ENCODE measurements around the gene CUBN.

Gene CUBN

DNA sequence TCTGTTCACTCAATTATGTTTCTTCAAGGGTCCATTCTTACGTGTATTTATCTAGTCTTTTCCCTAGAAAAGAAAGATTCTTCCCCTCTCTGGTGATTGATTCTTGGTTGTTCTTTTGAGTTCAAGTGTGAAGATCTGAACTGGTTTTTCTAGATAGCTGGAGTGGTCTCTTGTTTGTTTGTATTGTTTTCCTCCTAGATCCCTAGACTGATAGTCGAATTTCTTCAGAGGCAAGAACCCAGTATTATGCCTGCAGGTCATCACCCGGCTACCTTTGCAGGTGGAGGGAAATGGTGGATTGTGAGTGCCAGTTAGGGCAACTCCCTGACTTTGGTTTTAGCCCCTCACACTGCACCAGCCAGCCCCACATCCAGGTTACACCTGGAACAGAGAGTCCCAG lies 310.2 kb downstream of the CUBN start:
- TF ChIP-seq CTCF (IDR thresholded peaks at IDR 0.05; ENCODE audit: low read depth, low read length) = no peak
- DNase-seq (ENCODE audit: low read depth in 2 of 2) = no peak

GRCh38 chr10:16819026-16819425 lies 310.6 kb downstream of the CUBN start:
- TF ChIP-seq CTCF (IDR thresholded peaks at IDR 0.05; ENCODE audit: low read depth, low read length) = no peak
- H3K4me3 ChIP-seq (replicated peaks in 1 of 2; ENCODE audit: low read depth in 2 of 2, low read length in 2 of 2) = no peak overlapping the region
- DNase-seq (ENCODE audit: low read depth in 2 of 2) = no peak

More for the DNA sequence above, 310.2 kb downstream of the CUBN start:
- no peak overlapping the region for H3K4me3 ChIP-seq (replicated peaks in 1 of 2; ENCODE audit: low read depth in 2 of 2, low read length in 2 of 2)

DNA sequence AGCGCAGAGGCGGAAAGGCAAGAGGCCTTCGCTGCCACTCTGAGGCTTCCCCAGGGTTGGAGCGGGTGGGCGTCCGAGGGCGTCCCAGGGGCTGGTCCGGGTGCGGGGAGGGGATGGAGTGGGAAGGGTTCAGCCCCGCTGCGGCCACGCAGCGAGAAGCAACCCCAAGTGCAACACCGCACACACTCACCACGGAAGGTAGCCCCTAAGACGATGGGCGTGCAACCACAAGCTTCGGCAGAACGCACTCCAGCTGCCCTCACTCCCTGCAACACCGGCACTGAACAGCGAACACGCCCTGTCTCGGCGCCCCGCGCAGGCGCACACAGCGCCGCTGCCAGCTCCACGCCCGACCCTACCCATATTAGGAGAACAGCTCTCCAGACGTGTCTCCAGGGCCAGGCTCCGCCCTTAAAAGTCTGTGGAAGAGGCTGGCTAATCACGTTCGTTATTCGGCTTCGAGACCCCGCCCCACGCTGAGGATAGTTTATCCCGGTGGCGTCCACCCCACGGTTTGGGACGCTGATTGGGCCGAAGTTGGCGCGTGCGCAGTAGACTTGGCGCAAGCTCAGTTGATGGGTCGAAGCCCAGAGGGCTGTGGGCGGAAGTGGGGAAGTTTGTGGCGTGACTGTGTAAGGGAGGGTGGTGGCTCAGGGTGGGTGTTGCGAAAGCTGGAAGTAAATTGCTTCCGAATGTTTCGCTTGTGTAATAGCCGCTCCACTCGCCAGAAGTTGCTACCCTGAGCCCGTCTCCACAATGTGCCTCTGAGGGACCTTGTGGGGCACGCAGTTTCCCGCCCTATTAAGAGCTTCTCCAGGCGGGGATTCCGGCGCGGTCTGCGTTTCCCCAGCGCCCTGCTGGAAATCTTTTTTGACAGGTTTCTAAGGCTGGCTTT lies 312.2 kb downstream of the CUBN start, which contains the start of gene RSU1:
Gene RSU1 (minus strand): TSS at position 300 of the 895 bp plus-strand sequence. CDS start 343 bp downstream, outside the sequence.
- peak; percentile 100 for DNase-seq (ENCODE audit: low read depth in 2 of 2)
- TF ChIP-seq CTCF (IDR thresholded peaks at IDR 0.05; ENCODE audit: low read depth, low read length) = no peak
- peak within 1 kb of the TSS; percentile 86 to 89 for H3K4me3 ChIP-seq (replicated peaks in 1 of 2; ENCODE audit: low read depth in 2 of 2, low read length in 2 of 2)

- peak overlapping the region; percentile 86 to 89 for H3K4me3 ChIP-seq (replicated peaks in 1 of 2; ENCODE audit: low read depth in 2 of 2, low read length in 2 of 2)
- no peak for DNase-seq (ENCODE audit: low read depth in 2 of 2)
- TF ChIP-seq CTCF (IDR thresholded peaks at IDR 0.05; ENCODE audit: low read depth, low read length) = no peak
Measured at GRCh38 chr10:16816830-16817124, 312.8 kb downstream of the CUBN start.

GRCh38 chr10:16816171-16816570 lies 313.4 kb downstream of the CUBN start:
- H3K4me3 ChIP-seq (replicated peaks in 1 of 2; ENCODE audit: low read depth in 2 of 2, low read length in 2 of 2) = peak overlapping the region; percentile 86 to 89
- TF ChIP-seq CTCF (IDR thresholded peaks at IDR 0.05; ENCODE audit: low read depth, low read length) = no peak
- DNase-seq (ENCODE audit: low read depth in 2 of 2) = no peak

GRCh38 chr10:16814012-16814411 lies 315.6 kb downstream of the CUBN start:
- no peak overlapping the region for H3K4me3 ChIP-seq (replicated peaks in 1 of 2; ENCODE audit: low read depth in 2 of 2, low read length in 2 of 2)
- DNase-seq (ENCODE audit: low read depth in 2 of 2) = no peak
- no peak for TF ChIP-seq CTCF (IDR thresholded peaks at IDR 0.05; ENCODE audit: low read depth, low read length)
